ACC112 (cell line): ENCODE data around the gene APOA5.
A peak's percentile ranks its signal among the peaks of the same experiment; 100 is the strongest.

Source experiments
- H2AFZ ChIP-seq: fragments of 200-600 bp; sonication (generic); one replicate; pipeline ENCODE4 v1.6.0; 2017; ENCODE audit warnings: antibody characterized with exemption, low read length; ENCODE audit not compliant: unreplicated experiment
- H3K27ac ChIP-seq: fragments of 200-600 bp; sonication (generic); 2 replicates; pipeline ENCODE4 v1.5.1; 2014; ENCODE audit warnings: low read depth, mild to moderate bottlenecking, antibody characterized with exemption, low read length, moderate library complexity
- H3K27me3 ChIP-seq: fragments of 200-600 bp; sonication (generic); 2 replicates; pipeline ENCODE4 v1.6.1; 2014; ENCODE audit warnings: mild to moderate bottlenecking, antibody characterized with exemption, low read length, moderate library complexity, mixed read lengths; ENCODE audit not compliant: insufficient read depth
- H3K36me3 ChIP-seq: fragments of 200-600 bp; sonication (generic); 2 replicates; pipeline ENCODE4 v1.6.1; 2016; ENCODE audit warnings: mild to moderate bottlenecking, antibody characterized with exemption, low read length, moderate library complexity, mixed read lengths; ENCODE audit not compliant: insufficient read depth
- H3K4me1 ChIP-seq: fragments of 200-600 bp; sonication (generic); one replicate; pipeline ENCODE4 v1.6.1; 2016; ENCODE audit warnings: low read length, mixed read lengths; ENCODE audit not compliant: insufficient read depth, unreplicated experiment, control insufficient read depth
- H3K4me3 ChIP-seq: fragments of 200-600 bp; sonication (generic); 2 replicates; pipeline ENCODE4 v1.5.1; 2014; ENCODE audit warnings: mild to moderate bottlenecking, low read depth, low read length
- H3K79me2 ChIP-seq: fragments of 200-600 bp; sonication (generic); one replicate; pipeline ENCODE4 v1.6.0; 2016; ENCODE audit warnings: low read length; ENCODE audit not compliant: control insufficient read depth, unreplicated experiment, insufficient read depth

The APOA5 gene

DNA sequence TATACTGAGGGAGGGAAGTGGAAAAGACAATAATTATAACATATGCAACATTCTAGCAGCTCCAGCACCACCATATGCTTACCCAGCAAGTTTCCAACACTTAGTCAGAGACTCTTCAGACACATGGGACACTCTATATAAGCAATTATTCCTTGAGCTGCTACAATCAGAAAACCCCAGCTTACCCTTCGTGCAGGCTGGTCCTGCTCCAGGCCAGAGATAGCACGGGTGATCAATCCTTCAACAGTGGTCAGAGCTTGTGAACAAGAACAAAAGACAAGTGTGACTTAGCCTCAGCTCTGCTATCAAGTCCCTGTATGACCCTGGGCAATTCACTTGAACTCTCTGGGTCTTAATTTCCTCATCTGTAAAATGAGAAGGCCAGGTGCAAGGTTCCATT is 5.4 kb downstream of the APOA5 start:
- peak overlapping the region; percentile 98 for H3K4me3 ChIP-seq
- peaks cover 21% of the 10 kb centered on the region for H3K79me2 ChIP-seq
- H3K36me3 ChIP-seq = peaks cover 41% of the 10 kb centered on the region
- H3K27me3 ChIP-seq = no peaks in the 10 kb centered on the region
- H2AFZ ChIP-seq = no peak overlapping the region
- peaks cover 21% of the 10 kb centered on the region for H3K4me1 ChIP-seq
- H3K27ac ChIP-seq = no peak overlapping the region

DNA sequence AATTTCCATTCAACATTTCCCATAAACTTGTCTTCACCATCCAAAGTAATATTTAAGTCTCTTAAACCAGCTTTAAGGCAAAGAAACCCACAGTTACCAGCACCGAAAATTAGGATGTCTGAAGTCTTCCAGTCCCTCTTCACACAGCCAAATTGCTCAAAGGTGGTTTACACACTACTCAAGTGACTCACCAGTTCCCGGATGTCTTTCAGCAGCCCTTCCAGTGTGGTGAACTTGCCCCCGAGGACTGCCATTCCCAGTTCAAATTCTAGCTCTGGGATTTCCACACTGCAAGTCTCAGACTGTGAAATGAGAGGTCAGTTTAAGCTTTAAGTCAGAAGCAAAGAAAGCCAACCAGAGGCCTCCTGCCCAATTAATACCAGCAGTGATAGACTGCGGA is 9.0 kb downstream of the APOA5 start:
- Histone ChIP-seq H3K36me3 (peaks cover 67% of the 10 kb centered on the region), H3K4me3 (no peak overlapping the region), H2AFZ (no peak overlapping the region), H3K4me1 (peaks cover 17% of the 10 kb centered on the region), H3K27ac (peak overlapping the region; percentile 51), H3K79me2 (peaks cover 20% of the 10 kb centered on the region), H3K27me3 (no peaks in the 10 kb centered on the region)

DNA sequence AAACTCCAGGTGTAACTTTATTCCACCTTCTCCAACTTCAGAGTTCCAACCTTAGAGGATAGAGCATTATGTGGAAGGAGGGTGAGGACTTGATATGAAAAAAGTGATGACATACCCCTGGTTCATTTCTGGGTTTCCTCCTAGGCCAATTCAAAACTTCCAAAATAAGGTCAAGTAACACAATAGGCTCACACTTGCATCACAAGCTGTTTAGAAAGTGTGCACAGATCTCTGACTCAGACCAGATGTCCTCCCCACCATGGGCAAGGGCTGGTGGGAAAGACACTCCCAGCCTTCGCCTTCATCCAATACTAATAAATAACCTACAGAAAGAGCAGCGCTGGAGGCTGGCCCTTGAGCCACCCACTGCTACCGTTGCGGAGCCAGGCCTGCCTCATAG is 13.1 kb downstream of the APOA5 start:
- Histone ChIP-seq H3K27me3 (no peaks in the 10 kb centered on the region), H3K36me3 (peaks cover 50% of the 10 kb centered on the region), H2AFZ (no peak overlapping the region), H3K27ac (no peak overlapping the region; the same call in 1 of the 2 replicates), H3K4me1 (peaks cover 21% of the 10 kb centered on the region), H3K79me2 (no peaks in the 10 kb centered on the region), H3K4me3 (no peak overlapping the region)

DNA sequence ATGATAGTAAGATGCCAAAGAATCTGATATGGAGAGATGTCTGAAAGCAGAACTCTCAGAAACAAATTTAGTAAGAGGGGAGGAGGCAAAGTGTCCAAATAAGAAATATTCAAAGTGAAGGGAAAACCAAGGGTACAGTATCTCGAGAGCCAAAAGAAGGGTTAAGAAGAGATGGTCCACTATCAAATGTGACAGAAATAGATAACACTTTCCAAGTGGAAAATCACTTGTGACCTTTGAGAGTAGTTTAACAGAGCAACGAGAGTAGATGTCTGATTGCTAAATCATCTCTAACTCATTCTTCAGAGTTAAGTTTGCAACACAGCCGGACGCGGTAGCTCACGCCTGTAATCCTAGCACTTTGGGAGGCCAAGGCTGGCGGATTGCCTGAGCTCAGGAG is 14.6 kb downstream of the APOA5 start:
- H3K36me3 ChIP-seq = peaks cover 36% of the 10 kb centered on the region

DNA sequence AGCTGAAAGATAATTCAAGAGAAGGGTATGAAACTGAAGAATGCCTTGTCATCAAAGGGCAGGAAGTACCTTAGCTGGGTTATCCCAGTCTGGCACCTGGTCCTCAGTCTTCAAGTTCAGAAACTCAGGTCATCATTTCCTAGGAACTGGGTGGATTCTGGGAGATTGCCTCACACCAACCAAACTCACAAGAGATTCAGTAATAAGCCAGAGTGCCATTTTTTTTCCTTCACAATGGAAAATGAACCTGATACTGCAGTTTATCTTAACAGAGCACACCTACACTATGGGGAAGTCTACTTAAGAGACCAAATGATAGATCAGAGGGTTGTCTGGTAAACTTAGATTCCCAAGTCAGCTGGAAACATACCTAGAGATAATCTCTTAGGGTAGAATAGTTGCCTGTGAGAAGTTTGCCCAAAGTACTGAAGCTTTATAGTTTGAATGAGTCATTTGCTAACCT is 15.1 kb downstream of the APOA5 start:
- Histone ChIP-seq H3K36me3 (peaks cover 35% of the 10 kb centered on the region), H3K79me2 (peaks cover 11% of the 10 kb centered on the region), H3K27ac (no peak overlapping the region), H3K4me3 (no peak overlapping the region), H3K27me3 (no peaks in the 10 kb centered on the region), H2AFZ (no peak overlapping the region), H3K4me1 (peaks cover 14% of the 10 kb centered on the region)

More for the DNA sequence above, 14.6 kb downstream of the APOA5 start:
- Histone ChIP-seq H3K4me3 (no peak overlapping the region), H3K27ac (no peak overlapping the region), H3K4me1 (peaks cover 14% of the 10 kb centered on the region), H3K27me3 (no peaks in the 10 kb centered on the region), H3K79me2 (peaks cover 6% of the 10 kb centered on the region), H2AFZ (no peak overlapping the region)

DNA sequence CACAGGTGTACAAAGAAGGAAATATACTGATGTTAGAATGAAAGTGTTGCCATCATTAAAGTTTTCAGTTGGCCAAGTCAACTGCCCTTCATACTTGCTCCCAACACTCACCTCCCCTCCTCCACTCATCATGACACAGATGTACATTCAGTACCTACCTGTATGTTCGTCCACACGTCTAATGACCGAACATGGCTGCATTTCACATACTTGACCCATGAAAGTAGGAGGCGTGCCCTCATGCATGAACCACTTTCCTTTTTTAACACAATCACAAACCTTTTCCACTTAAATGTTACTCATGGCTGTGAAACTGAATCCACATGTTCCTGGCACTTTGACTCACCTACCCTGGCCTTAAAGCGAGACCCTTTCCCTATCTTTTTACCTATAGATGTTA is 15.7 kb downstream of the APOA5 start:
- no peak overlapping the region for H2AFZ ChIP-seq
- no peak overlapping the region for H3K27ac ChIP-seq
- H3K36me3 ChIP-seq = peaks cover 30% of the 10 kb centered on the region
- H3K79me2 ChIP-seq = peaks cover 16% of the 10 kb centered on the region
- H3K27me3 ChIP-seq = no peaks in the 10 kb centered on the region
- no peak overlapping the region for H3K4me3 ChIP-seq
- H3K4me1 ChIP-seq = peaks cover 17% of the 10 kb centered on the region

DNA sequence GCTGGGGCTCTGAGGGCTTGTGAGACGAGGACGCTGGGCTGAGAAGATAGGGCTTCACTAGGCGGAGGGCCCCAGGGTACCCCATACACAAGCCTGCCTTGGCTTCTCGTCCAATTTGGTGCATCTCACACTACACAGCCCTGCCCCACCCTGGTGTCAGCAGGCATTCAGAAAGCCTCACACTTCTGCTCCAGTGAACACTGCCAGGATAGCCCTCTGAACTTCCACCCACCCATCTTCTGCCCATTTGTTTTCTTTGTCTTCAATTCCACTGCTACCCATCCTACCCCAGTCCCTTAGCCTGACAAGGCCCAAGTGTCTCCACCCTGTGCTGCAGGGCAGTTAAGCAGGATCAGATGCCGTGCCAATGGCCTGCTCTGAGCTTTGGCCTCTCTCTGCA is 17.0 kb downstream of the APOA5 start:
- no peak overlapping the region for H3K4me3 ChIP-seq
- H3K27me3 ChIP-seq = no peaks in the 10 kb centered on the region
- H3K4me1 ChIP-seq = peaks cover 19% of the 10 kb centered on the region
- H2AFZ ChIP-seq = no peak overlapping the region
- H3K79me2 ChIP-seq = peaks cover 25% of the 10 kb centered on the region
- H3K36me3 ChIP-seq = peaks cover 23% of the 10 kb centered on the region
- peak overlapping the region; percentile 84; the same call in 1 of the 2 replicates for H3K27ac ChIP-seq

DNA sequence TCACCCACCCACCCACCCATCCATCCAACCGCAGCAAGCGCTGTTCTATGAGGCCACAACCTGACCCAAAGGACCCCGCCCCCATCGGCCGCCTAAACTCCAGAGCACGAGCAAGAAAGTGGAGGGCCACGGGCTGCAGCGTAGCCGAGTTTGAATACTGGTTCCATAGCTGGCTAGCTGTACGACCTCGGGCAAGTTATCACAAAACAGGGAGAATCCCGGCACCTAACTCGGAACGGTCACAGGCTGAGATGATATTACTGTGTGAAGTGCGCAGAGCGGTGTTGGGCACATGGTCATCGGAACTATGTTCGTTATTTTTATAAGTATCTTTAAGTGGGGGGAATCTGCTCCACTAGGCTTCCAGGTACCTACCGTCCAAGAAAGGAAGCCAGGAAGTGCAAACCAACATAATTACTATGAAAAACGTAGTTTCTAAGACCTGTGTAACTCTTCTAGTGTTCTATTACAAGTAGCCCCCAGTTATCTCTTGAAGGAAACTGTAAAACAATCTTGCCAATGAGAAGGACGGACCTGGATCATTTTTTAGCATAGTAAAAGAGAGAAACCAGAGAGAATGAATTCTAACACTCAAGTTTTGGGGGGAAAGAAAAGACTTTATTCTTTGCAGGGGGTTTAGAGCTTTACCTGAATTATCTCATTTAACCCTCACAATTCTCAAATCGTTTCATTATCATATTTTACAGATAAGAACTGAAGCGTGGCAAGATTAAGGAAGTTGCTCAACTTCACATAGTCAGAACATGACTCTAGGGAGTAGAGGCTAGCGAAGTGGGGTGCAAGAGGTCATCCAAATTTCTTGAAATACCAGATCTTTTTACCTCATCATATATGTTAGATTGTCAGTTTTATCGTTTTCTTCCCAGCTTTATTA is 18.2 kb downstream of the APOA5 start:
- Histone ChIP-seq H3K36me3 (peaks cover 13% of the 10 kb centered on the region; the same call in 1 of the 2 replicates), H3K27ac (peak overlapping the region; percentile 84), H3K79me2 (peaks cover 25% of the 10 kb centered on the region), H3K4me1 (peaks cover 19% of the 10 kb centered on the region), H3K4me3 (peak overlapping the region; percentile 92), H2AFZ (peak overlapping the region; percentile 72), H3K27me3 (no peaks in the 10 kb centered on the region)

DNA sequence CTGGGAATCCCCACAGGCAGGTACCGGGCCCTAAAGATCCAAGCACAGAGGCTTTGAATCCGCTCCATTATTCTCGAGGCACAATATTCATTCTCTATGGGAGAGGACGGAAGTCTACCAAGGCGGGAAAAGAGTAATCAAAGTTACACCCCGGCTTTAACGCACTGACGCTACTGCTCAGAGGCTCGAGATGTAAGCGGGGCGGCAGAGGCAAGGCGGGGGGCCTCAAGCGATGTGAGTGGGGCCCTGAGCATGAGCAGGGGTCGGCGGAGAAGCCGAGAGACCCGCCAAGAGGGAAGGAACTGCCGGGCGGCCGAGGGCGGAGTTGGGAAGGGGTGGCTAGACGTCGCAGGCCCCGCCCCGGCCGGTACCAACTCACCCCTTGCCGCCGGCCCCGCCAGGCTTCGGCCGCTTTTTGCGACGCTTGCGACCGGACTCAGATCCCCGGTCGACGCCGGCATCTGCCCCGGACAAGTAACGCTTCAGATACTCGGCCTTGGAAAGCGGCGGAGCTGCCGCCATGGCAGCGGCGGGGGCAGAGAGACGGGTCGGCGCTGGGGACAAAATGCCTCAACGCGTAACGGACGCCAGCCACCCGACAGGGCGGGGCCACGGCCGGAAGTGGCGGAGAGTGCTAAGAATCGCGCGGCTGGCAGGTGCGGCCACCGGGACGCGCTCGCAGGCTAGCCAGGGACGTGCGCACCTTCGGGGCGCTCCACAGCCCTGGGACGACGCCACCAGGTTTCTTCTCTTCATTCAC is 19.1 kb downstream of the APOA5 start, which contains the start of gene BUD13:
Gene BUD13 (minus strand): TSS at position 545 of the 760 bp plus-strand sequence. CDS start 23 bp downstream, at position 522.
- Histone ChIP-seq H3K27me3 (no peaks in the 10 kb centered on the region), H2AFZ (peak within 1 kb of the TSS; percentile 93), H3K27ac (peak within 1 kb of the TSS; percentile 89), H3K79me2 (peaks cover 25% of the 10 kb centered on the region), H3K4me3 (peak within 1 kb of the TSS; percentile 92), H3K36me3 (peaks cover 7% of the 10 kb centered on the region; the same call in 1 of the 2 replicates), H3K4me1 (peaks cover 19% of the 10 kb centered on the region)

DNA sequence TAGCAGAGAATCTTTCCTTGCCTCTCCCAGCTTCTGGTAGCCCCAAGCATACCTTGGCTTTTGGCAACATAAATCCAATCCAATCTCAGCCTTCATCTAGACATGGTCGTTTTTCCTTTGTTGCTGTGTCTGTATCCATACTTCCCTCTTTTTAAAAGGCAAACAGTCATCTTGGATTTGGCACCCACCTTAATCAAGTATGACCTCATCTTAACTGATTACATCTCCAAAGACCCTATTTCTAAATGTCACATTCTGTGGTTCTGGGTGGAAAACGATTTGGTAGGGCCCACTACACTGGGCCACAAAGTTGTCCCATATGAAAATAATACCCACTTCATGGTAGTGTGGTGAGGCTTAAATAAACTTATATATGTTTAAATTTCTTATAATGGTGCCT is 19.7 kb downstream of the APOA5 start:
- Histone ChIP-seq H3K79me2 (peaks cover 25% of the 10 kb centered on the region), H3K27me3 (no peaks in the 10 kb centered on the region), H2AFZ (no peak overlapping the region), H3K4me3 (peak overlapping the region; percentile 92), H3K36me3 (peaks cover 7% of the 10 kb centered on the region; the same call in 1 of the 2 replicates), H3K27ac (peak overlapping the region; percentile 89), H3K4me1 (peaks cover 19% of the 10 kb centered on the region)
